Stimulated activated CD8-positive, alpha-beta memory T cell treated with anti-CD3 and anti-CD28 coated beads, Interleukin-15, amount 100 ng/mL, for 24 hours (primary cell): ENCODE data around the gene TMEM135.

Experiments used
- DNase-seq: peaks from one replicate; pipeline ENCODE4 v3.0.0-alpha.2; 2020; ENCODE audit warnings: low read depth

The TMEM135 gene

GRCh38 chr11:87301785-87302540 is 264.2 kb downstream of the TMEM135 start:
- no peak for DNase-seq

GRCh38 chr11:87304412-87304811 is 266.7 kb downstream of the TMEM135 start:
- no peak for DNase-seq

GRCh38 chr11:87306262-87306851 is 268.6 kb downstream of the TMEM135 start:
- DNase-seq: no peak

- DNase-seq: no peak
These were observed 269.4 kb downstream of the TMEM135 start for GRCh38 chr11:87307101-87307500.

- no peak for DNase-seq
These were observed 277.5 kb downstream of the TMEM135 start for GRCh38 chr11:87315229-87315628.

- DNase-seq: no peak
These were observed 278.8 kb downstream of the TMEM135 start for GRCh38 chr11:87316491-87316890.

GRCh38 chr11:87317441-87317840 is 279.7 kb downstream of the TMEM135 start:
- DNase-seq: no peak

- DNase-seq: no peak
These were observed 282.4 kb downstream of the TMEM135 start for GRCh38 chr11:87320123-87320522.

GRCh38 chr11:87322568-87322967 is 284.8 kb downstream of the TMEM135 start:
- no peak for DNase-seq

GRCh38 chr11:87323899-87324298 is 286.2 kb downstream of the TMEM135 start:
- no peak for DNase-seq

GRCh38 chr11:87324817-87325489 is 287.2 kb downstream of the TMEM135 start:
- DNase-seq: no peak

- no peak for DNase-seq
These were observed 287.7 kb downstream of the TMEM135 start for GRCh38 chr11:87325490-87325872.

GRCh38 chr11:87326594-87326993 is 288.9 kb downstream of the TMEM135 start:
- DNase-seq: no peak

- no peak for DNase-seq
These were observed 291.4 kb downstream of the TMEM135 start for GRCh38 chr11:87329172-87329571.

GRCh38 chr11:87330187-87330601 is 292.5 kb downstream of the TMEM135 start:
- no peak for DNase-seq

- DNase-seq: no peak
These were observed 293.5 kb downstream of the TMEM135 start for GRCh38 chr11:87331273-87331672.

GRCh38 chr11:87338046-87338639 is 300.4 kb downstream of the TMEM135 start:
- no peak for DNase-seq

- no peak for DNase-seq
These were observed 301.7 kb downstream of the TMEM135 start for GRCh38 chr11:87339416-87339815.

GRCh38 chr11:87347441-87347840 is 309.7 kb downstream of the TMEM135 start:
- DNase-seq: no peak

GRCh38 chr11:87347854-87348253 is 310.1 kb downstream of the TMEM135 start:
- DNase-seq: no peak

- DNase-seq: no peak
These were observed 313.9 kb downstream of the TMEM135 start for GRCh38 chr11:87351676-87352075.

GRCh38 chr11:87352759-87353707 is 315.3 kb downstream of the TMEM135 start:
- DNase-seq: peak; percentile 91
